HEK293T (cell line): ENCODE data around the gene ZNF532.

ENCODE experiments used
- L3MBTL2 ChIP-seq: fragments of 450-650 bp; conservative IDR thresholded peaks from 2 replicates; pipeline ENCODE4 v1.6.1; 2016; ENCODE audit warnings: mild to moderate bottlenecking
- TARDBP ChIP-seq: fragments of 450-650 bp; IDR thresholded peaks from 2 replicates; pipeline ENCODE4 v1.6.1; 2016
- ZNF384 ChIP-seq: fragments of 450-650 bp; IDR thresholded peaks from 2 replicates; pipeline ENCODE4 v1.6.1; 2016
- TF ChIP-seq, protein P1 (sequence below): fragments of 450-650 bp; IDR thresholded peaks from 2 replicates; pipeline ENCODE4 v1.6.1; 2016

DNA sequence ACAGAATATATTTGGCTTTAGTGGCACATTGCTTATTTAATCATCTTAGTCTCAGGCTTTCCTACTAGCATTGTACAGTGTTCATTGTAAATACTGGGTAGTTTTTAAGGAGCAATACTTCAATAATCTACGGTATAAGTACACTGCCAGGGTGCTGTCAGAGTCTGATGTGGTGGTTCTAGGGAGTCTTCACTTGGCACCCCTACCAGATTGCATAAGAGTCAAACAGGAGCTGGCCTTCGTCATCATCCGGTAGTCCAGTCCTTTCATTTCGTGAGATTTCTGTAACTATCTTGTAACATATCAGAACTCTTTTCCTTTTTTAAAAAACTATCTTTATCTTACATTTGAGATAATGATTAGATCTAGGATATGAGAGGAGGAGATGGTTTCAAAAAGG lies 91.1 kb downstream of the ZNF532 start:
- TF ChIP-seq ZNF384 (no peak), L3MBTL2 (no peak), TARDBP (no peak)
- TF ChIP-seq, protein P1, sequence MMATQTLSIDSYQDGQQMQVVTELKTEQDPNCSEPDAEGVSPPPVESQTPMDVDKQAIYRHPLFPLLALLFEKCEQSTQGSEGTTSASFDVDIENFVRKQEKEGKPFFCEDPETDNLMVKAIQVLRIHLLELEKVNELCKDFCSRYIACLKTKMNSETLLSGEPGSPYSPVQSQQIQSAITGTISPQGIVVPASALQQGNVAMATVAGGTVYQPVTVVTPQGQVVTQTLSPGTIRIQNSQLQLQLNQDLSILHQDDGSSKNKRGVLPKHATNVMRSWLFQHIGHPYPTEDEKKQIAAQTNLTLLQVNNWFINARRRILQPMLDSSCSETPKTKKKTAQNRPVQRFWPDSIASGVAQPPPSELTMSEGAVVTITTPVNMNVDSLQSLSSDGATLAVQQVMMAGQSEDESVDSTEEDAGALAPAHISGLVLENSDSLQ = no peak
